Activated CD4-positive, alpha-beta T cell treated with anti-CD3 and anti-CD28 coated beads for 1 hour (primary cell): Measurements from ENCODE around the gene SYF2.
"Not testable (repeated sequence)": the region's sequence is repeated elsewhere in the genome, so short reads cannot be mapped to it uniquely, and the experiment has no call there.

Experiments used
- DNase-seq: peaks from one replicate; pipeline ENCODE4 v3.0.0-alpha.2; 2020

Gene SYF2

GRCh38 chr1:25245809-25246599, 13.7 kb upstream of the SYF2 start:
- no peak for DNase-seq

- DNase-seq = no peak
Observed at GRCh38 chr1:25245393-25245792, 13.1 kb upstream of the SYF2 start.

- DNase-seq = no peak
Observed at GRCh38 chr1:25243907-25244306, 11.6 kb upstream of the SYF2 start.

- peak; percentile 72 for DNase-seq
Observed at GRCh38 chr1:25239681-25240541, 7.6 kb upstream of the SYF2 start.

GRCh38 chr1:25238046-25238445, 5.7 kb upstream of the SYF2 start:
- DNase-seq = no peak

DNA sequence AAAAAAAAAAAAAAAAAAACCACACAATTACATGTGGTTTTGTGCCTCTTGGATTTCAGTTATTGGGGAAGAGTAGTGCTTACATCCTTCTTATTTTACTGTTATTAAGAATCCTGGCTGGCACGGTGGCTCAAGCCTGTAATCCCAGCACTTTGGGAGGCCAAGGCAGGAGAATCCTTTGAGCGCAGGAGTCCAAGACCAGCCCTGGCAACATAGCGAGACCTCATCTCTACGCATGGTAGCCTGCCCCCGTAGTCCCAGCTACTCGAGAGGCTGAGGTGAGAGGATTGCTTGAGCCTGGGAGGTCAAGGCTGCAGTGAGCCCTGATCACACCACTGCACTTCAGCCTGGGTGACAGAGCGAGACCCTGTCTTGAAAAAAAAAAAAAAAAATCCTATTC, 4.0 kb upstream of the SYF2 start:
- DNase-seq = not testable (repeated sequence)

- DNase-seq = not testable (repeated sequence)
Observed at GRCh38 chr1:25235411-25235810, 3.1 kb upstream of the SYF2 start.

DNA sequence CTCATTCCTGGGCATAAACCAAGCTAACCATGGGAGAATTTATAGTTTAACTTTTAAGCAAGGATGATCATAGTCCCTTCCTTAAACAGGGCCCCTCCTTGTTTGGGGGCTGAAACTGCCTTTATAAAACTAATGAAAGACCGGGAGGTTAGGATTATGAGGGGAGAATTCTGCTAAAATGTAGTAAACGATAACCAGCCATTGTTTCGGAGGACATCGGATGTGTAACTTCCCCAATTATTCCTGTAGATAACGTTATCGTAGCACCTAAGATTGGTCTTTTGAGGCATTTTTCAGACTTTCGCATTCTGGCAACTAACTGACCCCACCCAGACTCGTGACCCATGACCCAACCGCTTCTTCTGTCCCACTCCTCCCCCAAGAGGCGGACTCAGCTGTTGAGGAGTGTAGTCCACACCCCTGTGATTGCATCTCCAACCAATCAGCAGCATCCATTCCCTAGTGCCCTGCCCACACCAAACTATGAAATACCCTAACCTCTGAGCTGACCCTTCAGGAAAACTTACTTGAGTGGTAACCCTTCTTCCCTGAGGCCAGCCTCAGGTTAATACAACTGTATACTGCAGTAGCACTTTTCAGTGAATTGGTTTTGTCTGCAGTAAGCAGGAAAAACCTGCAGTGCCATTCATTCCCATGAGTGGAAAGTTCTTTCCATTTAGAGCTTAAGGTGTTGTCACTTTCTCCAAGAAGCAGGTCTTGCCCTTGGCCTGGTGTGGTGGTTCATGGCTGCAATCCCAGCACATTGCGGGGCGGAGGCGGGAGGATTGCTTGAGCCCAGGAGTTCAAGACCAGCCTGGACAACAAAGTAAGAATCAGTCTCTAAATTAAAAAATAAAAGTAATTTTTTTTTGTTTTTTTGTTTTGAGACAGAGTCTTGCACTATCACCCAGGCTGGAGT, 823 bp upstream of the SYF2 start:
- DNase-seq = no peak

- no peak for DNase-seq
Observed at GRCh38 chr1:25223471-25223870, 8.8 kb downstream of the SYF2 start.

- no peak for DNase-seq
Observed at GRCh38 chr1:25222606-25223005, 9.7 kb downstream of the SYF2 start.

DNA sequence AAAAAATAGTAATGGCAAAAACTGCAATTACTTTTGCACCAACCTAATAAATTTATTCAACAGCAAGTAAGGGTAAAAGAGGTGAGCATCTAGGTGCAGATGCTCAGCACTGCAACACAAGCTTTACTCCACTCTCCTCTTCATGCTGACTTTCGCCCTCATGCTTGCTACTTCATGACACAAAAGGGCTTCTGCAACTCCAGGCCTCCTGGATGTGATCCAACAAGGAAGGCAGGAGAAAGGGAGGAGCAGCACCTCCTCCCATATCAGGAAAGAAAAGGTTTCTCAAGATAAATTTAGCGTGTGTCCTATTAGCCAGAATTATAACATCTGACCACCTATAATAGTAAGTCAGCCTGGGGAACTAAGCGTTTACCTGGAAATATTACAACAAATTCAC, 11.6 kb downstream of the SYF2 start:
- no peak for DNase-seq

DNA sequence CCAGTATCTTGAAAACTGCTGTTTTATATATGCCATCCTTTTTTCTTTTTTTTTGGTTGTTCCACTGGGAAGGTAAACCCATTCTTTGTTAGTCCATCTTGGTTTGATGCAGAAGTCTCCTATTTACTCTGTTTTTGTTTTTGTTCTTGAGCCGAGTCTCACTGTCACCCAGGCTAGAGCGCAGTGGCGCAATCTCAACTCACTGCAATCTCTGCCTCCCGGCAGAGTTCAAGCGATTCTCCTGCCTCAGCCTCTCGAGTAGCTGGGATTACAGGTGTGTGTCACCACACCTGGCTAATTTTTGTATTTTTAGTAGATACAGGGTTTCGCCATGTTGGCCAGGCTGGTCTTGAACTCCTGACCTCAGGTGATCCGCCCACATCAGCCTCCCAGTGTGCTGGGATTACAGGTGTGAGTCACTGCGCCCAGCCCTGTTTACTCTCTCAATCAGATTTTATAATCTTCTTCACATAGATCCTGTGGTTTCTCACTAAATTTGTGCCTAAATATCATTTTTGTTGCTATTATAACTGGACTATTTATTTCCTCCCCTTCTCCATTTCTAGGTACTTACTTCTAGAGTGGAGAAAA, 12.5 kb downstream of the SYF2 start:
- no peak for DNase-seq

GRCh38 chr1:25217598-25218232, 14.6 kb downstream of the SYF2 start:
- DNase-seq = no peak

- no peak for DNase-seq
Observed at GRCh38 chr1:25217015-25217414, 15.3 kb downstream of the SYF2 start.

GRCh38 chr1:25216123-25216522, 16.2 kb downstream of the SYF2 start:
- DNase-seq = no peak

DNA sequence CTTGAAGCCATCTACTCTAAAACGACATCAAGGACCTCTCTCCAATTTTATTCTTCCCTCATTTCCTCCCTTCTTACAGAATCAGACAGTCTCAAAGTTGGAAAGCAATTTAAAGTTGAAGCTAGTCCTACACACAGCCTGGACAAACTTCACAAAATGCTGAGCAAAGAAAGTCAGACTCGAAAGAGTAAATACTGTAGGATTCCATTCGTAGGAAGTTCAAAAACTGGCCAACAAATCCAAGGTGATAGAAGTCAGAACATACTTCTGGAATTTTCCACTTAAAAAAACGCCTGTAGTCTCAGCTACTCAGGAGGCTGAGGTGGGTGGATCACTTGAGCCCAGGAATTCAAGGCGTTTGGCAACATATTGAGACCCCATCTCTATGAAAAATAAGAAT, 19.6 kb downstream of the SYF2 start:
- no peak for DNase-seq

- no peak for DNase-seq
Observed at GRCh38 chr1:25210728-25211127, 21.6 kb downstream of the SYF2 start.

DNA sequence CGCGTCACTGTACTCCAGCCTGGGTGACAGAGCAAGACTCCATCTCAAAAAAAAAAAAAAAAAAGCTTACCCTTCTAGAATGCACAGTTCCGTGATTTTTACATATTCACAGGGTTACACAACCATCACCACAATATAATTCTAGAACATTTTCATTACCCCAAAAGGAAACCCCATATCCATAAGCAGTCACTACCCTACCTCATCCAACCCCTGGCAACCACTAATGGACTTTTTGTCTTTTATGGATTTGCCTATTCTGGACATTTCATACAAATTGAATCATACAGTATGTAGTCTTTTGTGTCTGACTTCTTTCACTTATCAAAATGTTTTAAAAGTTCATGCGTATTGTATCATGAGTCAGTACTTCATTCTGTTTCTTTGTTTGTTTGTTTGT, 22.8 kb downstream of the SYF2 start:
- DNase-seq = no peak

DNA sequence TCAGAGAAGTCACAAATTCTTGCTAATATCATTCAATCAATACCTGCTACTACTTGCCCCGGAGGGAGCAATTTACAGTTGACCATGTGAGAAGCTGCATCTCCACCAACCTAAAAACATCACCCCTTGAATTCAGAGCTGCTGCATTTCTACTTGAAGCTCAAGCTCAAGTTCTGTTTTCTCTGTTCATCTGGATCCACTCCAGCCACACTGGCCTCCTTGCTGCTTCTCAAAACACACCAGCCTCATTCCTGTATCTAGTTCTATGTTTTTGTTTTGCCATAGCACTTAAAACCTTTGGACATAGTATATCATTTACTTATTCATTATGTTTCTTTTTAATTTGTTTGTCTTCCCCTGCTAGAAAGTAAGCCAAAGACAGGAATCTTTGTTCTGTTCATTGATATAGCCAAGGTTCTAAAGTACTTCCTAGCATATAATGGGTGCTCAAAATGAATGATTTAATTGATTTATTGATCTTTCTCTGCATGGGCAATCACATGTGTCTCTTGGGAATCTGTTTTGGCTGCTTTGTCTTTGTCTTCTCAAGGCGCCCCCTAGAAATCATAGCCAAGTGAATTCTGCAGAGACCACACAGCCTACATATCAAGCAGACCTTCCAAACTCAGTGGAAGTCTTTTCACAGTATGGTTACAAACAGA, 23.6 kb downstream of the SYF2 start:
- DNase-seq = no peak

GRCh38 chr1:25208092-25208491, 24.2 kb downstream of the SYF2 start:
- no peak for DNase-seq

DNA sequence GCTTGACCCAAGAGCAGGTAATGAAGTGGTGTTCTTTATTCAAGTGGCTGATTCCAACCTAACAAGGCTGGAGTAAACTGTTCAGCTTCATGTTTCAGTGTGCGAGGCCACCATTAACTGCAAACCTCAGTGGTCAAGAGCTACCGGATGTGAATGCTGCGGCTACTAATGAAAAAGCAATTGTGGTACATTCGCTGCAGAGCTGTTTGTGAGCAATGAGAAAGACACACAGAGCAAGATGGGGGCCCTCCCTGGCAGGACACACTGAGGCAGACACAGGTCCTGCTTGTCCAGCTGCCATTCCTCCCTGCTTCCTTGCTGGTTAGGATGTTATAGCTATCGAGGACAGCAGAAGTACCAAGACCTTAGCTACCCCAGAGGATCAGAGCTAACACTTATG, 26.1 kb downstream of the SYF2 start:
- DNase-seq = no peak

- no peak for DNase-seq
Observed at GRCh38 chr1:25205786-25206185, 26.5 kb downstream of the SYF2 start.
